H1 (cell line): ENCODE measurements around the gene CHST11. TPM values are rescaled to one million over a fixed set of nuclear protein-coding genes. Genes with fewer than 3 reads are reported as not detected.

Source experiments
- polyA plus RNA-seq, 7 experiments: library from polyadenylated mRNA; depleted of rRNA in 3 of 7; stranded (reverse) in 5 of 7; unstranded in 2 of 7; fragments of >200 nt in 5 of 7; fragments of 200-250 nt in 2 of 7; gene quantifications; 1 replicate in 5 of 7; 2 replicates in 1 of 7; 4 replicates in 1 of 7; pipeline versions ENCODE4 v1.2.1 to v1.2.3, GENCODE V29; 2011 to 2013; ENCODE audit warnings: missing spikeins in 2 of 7, mixed read lengths in 2 of 7
- total RNA-seq: library from RNA; stranded (reverse); fragmentation: NEBNext Ultra II Directional; extraction: Animal tissue kit (Norgen Biotek cat#: 25700); gene quantifications from 2 replicates; pipeline ENCODE4 v1.2.1, GENCODE V29; 2021
- TF ChIP-seq, protein P1 (sequence below): fragments of 300-600 bp; sonication (generic); IDR thresholded peaks from 2 replicates; pipeline ENCODE4 v1.7.1; 2012; ENCODE audit warnings: low read length, moderate library complexity, mild to moderate bottlenecking, inconsistent platforms; ENCODE audit not compliant: insufficient replicate concordance

The CHST11 gene
- total and polyA plus RNA-seq, 2 of the 8 experiments (the other 6 are each of a cell fraction or from before 2014, with no cell fraction given): 14.4 to 20.8 TPM

DNA sequence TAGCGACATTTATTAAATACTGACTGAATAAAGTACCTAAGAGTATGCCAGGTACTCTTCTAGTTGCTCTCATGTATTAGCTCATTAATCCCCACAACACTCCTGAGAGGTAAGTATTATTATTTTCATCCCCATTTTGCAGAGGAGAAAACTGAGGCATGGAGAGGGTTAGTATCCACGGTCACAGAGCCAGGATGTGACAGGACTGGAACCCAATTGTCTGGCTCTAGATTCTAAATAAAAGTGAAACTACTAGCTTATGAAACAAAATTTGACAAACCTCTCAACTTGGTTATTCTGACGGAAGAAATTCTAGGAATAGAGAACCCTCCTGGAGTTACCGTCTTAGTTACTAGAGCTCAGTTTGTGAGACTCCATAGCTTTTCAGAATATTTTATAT, 112.2 kb downstream of the CHST11 start (continued):
- TF ChIP-seq, protein P1, sequence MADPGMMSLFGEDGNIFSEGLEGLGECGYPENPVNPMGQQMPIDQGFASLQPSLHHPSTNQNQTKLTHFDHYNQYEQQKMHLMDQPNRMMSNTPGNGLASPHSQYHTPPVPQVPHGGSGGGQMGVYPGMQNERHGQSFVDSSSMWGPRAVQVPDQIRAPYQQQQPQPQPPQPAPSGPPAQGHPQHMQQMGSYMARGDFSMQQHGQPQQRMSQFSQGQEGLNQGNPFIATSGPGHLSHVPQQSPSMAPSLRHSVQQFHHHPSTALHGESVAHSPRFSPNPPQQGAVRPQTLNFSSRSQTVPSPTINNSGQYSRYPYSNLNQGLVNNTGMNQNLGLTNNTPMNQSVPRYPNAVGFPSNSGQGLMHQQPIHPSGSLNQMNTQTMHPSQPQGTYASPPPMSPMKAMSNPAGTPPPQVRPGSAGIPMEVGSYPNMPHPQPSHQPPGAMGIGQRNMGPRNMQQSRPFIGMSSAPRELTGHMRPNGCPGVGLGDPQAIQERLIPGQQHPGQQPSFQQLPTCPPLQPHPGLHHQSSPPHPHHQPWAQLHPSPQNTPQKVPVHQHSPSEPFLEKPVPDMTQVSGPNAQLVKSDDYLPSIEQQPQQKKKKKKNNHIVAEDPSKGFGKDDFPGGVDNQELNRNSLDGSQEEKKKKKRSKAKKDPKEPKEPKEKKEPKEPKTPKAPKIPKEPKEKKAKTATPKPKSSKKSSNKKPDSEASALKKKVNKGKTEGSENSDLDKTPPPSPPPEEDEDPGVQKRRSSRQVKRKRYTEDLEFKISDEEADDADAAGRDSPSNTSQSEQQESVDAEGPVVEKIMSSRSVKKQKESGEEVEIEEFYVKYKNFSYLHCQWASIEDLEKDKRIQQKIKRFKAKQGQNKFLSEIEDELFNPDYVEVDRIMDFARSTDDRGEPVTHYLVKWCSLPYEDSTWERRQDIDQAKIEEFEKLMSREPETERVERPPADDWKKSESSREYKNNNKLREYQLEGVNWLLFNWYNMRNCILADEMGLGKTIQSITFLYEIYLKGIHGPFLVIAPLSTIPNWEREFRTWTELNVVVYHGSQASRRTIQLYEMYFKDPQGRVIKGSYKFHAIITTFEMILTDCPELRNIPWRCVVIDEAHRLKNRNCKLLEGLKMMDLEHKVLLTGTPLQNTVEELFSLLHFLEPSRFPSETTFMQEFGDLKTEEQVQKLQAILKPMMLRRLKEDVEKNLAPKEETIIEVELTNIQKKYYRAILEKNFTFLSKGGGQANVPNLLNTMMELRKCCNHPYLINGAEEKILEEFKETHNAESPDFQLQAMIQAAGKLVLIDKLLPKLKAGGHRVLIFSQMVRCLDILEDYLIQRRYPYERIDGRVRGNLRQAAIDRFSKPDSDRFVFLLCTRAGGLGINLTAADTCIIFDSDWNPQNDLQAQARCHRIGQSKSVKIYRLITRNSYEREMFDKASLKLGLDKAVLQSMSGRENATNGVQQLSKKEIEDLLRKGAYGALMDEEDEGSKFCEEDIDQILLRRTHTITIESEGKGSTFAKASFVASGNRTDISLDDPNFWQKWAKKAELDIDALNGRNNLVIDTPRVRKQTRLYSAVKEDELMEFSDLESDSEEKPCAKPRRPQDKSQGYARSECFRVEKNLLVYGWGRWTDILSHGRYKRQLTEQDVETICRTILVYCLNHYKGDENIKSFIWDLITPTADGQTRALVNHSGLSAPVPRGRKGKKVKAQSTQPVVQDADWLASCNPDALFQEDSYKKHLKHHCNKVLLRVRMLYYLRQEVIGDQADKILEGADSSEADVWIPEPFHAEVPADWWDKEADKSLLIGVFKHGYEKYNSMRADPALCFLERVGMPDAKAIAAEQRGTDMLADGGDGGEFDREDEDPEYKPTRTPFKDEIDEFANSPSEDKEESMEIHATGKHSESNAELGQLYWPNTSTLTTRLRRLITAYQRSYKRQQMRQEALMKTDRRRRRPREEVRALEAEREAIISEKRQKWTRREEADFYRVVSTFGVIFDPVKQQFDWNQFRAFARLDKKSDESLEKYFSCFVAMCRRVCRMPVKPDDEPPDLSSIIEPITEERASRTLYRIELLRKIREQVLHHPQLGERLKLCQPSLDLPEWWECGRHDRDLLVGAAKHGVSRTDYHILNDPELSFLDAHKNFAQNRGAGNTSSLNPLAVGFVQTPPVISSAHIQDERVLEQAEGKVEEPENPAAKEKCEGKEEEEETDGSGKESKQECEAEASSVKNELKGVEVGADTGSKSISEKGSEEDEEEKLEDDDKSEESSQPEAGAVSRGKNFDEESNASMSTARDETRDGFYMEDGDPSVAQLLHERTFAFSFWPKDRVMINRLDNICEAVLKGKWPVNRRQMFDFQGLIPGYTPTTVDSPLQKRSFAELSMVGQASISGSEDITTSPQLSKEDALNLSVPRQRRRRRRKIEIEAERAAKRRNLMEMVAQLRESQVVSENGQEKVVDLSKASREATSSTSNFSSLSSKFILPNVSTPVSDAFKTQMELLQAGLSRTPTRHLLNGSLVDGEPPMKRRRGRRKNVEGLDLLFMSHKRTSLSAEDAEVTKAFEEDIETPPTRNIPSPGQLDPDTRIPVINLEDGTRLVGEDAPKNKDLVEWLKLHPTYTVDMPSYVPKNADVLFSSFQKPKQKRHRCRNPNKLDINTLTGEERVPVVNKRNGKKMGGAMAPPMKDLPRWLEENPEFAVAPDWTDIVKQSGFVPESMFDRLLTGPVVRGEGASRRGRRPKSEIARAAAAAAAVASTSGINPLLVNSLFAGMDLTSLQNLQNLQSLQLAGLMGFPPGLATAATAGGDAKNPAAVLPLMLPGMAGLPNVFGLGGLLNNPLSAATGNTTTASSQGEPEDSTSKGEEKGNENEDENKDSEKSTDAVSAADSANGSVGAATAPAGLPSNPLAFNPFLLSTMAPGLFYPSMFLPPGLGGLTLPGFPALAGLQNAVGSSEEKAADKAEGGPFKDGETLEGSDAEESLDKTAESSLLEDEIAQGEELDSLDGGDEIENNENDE: no peak
- TF ChIP-seq, all 59 proteins: peak for 0
